GM10248 (cell line): Measurements from ENCODE around the gene CCT3.

ENCODE experiments used
- CTCF ChIA-PET: fragments of 300-600 bp; sonication (Branson Sonifier 250); formaldehyde crosslinking; extraction: SDS; loops from one replicate; lab custom pipeline; 2021; ENCODE audit warnings: antibody characterized with exemption; lab: Yijun Ruan, JAX
- POLR2A ChIA-PET: fragments of 350-650 bp; sonication (Branson Sonifier 250); formaldehyde crosslinking; extraction: SDS; loops from one replicate; lab custom pipeline; 2020; ENCODE audit warnings: antibody characterized with exemption; lab: Yijun Ruan, JAX
- DNase-seq: peaks from one replicate; pipeline ENCODE4 v3.0.0; 2012; ENCODE audit errors: extremely low spot score
- TF ChIP-seq, protein P1 (sequence below): IDR thresholded peaks from 2 replicates; pipeline ENCODE4 v1.5.1; 2012; ENCODE audit warnings: mild to moderate bottlenecking, low read depth; ENCODE audit errors: extremely low read depth, missing control alignments, control extremely low read depth

The CCT3 gene

DNA sequence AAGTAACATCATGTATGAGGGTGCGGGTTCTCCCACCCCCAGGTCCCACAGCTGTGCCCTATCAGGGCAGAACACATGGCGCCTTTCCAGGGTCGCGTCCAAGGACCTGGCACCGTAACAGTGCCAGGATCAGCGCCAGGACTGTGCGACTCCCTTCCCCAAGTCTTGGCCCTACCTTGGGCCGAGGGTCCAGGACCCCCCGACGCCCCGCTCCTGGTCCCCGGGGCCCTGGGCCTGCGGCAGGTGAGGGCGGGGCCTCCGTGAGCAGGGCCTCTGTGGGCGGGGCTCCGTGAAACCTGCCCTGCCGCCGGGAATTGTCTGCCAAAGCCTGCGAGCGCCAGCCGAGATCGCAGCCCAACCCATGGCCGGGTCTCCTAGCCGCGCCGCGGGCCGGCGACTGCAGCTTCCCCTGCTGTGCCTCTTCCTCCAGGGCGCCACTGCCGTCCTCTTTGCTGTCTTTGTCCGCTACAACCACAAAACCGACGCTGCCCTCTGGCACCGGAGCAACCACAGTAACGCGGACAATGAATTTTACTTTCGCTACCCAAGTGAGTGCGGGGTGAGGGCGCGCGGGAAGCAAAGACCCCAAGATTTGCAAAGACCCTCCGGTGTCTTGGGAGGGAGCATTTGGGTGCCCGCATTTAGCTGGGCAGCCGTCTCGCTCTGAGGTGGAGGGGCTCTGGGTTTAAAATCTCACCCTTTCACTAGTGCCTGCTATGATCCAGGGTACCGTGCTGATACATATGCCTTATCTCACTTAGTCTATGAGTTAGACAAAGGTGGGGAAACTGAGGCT, 31.0 kb upstream of the CCT3 start, which contains the start of gene RHBG:
Gene RHBG (plus strand): TSS at position 323 of the 796 bp plus-strand sequence. CDS start 39 bp downstream, at position 362.
- ChIA-PET CTCF (interaction anchor here (0.8 to 9.8 kb wide), 4 partner anchors 10 to 65 kb away, joined by 3 to 89 read pairs (median 10); no protein-coding TSS in a partner anchor), POLR2A (no interaction called here)
- TF ChIP-seq, protein P1, sequence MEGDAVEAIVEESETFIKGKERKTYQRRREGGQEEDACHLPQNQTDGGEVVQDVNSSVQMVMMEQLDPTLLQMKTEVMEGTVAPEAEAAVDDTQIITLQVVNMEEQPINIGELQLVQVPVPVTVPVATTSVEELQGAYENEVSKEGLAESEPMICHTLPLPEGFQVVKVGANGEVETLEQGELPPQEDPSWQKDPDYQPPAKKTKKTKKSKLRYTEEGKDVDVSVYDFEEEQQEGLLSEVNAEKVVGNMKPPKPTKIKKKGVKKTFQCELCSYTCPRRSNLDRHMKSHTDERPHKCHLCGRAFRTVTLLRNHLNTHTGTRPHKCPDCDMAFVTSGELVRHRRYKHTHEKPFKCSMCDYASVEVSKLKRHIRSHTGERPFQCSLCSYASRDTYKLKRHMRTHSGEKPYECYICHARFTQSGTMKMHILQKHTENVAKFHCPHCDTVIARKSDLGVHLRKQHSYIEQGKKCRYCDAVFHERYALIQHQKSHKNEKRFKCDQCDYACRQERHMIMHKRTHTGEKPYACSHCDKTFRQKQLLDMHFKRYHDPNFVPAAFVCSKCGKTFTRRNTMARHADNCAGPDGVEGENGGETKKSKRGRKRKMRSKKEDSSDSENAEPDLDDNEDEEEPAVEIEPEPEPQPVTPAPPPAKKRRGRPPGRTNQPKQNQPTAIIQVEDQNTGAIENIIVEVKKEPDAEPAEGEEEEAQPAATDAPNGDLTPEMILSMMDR = no peak
- no peak for DNase-seq

DNA sequence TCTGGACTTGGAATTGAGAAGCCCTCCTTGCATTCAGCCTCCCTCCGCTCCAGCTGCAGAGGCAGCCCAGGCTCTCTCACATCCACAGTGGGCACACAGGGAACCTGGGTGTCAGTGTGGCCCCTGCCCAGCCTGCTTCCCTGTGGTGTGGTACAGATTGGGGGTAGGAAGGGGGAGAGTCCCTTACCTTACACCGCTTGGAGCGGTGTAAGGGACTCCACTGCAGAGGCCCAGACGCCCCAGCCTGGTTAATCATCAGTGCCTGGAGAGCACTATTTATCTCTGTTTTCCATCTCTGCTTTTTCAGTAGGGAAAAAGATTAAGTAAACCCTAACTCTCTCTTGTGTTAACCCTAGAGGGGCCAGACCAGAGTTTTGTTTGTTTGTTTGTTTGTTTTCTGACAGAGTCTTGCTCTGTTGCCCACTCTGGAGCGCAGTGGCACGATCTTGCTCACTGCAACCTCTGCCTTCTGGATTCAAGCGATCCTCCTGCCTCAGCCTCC, 30.1 kb upstream of the CCT3 start:
- ChIA-PET CTCF (interaction anchor here (5.2 kb wide), 1 partner anchor 9 kb away, joined by 16 read pairs; no protein-coding TSS in a partner anchor), POLR2A (no interaction called here)
- no peak for DNase-seq
- TF ChIP-seq, protein P1 = no peak

DNA sequence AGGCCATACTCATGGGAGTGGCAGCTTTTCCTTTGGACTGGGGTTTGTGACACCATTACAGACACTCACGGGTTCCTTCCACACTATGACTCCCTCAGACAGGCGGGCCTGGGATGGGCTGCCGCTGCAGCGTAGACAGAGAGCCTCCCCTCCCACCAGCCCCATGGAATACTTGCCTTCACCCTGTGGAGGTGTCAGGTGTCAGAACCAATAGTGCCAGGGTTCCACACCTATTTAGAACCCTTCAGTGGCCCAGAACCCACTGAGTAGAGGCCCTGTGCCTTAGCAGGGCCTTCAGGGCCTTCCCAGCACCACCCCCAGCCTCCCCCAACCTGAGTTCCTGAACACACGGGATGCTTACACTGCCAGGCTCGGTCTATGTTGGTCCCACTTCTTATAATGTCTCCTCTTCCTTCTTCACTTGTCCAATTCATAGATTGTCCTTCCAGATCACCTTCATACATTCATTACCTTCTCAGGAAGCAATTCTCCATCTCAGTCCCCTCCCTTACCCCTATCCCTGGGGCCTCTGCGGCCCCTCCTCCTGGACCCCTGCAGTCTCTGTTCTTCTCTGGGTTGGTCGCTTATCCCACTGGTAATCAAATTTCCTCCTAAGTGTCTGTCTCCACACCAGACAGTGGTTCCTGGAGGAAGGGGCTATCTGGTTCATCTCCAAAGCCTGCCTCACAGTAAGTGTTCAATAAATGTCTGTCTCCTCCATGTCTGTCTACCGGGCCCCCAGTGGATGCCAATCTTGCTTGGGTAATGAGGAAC, 29.5 kb upstream of the CCT3 start:
- ChIA-PET CTCF (interaction anchor here (0.8 to 5.2 kb wide), 2 partner anchors 8 to 15 kb away, joined by 3 to 16 read pairs; no protein-coding TSS in a partner anchor), POLR2A (no interaction called here)
- DNase-seq = no peak
- TF ChIP-seq, protein P1 = no peak

DNA sequence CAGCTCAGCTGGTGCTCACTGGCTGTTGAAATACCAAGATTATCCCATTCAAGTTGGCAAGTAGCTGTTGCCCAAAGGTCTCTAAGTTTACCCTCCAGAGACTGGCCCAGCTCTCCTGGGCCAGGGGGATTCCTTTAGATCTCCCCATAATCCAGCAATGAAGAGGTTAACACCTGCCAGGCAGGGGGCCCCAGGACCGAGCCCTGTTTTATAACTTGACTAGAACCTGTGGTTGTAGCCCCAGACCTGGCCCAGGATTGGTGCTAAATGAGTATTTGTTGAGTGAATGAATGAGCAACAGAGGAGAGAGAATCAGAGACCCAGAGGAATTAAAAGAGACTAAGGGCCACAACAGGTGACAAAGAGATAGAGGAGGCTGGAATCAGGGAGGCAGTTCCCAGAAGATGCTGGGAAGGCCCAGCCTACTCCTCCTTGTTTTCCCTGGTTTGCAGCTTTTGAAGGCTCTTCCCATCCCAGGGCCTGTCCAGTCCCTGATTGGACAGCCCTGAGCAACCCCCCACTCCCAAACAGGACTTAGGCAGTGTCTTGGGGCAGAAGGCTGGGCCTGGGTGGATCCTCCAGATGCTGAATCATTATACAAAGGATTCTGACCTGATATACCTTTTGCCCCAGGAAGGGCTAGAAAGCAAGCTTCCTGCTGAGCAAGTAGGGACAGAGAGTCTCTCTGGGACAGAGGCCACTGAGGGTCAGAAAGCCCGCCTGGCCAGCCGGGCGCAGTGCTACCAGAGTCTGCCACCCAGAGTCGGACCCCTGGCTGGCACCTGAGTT, 28.5 kb upstream of the CCT3 start:
- TF ChIP-seq, protein P1 = no peak
- ChIA-PET CTCF (interaction anchor here (0.8 to 1.5 kb wide), 6 partner anchors 10 to 79 kb away, joined by 3 to 6 read pairs (median 4); no protein-coding TSS in a partner anchor), POLR2A (no interaction called here)
- DNase-seq = no peak

DNA sequence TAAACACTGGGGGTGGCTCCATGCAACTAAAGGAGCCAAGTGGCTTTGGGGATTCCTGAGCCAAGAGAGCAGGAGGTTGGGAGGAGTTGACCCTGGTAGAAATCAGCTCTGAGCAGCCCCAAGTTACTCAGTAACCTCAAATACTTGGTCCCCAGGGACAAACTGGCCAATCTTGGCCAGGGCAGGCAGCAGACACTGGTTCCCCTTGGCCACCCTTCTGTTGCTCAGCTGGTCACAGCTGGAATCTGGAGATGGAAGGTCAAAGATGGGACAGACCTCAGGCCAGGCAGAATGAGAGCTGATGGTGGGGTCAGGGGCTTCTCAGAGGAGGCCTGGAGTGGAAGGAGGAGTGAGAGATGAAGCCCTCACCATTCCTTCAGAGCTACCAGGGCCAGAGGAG, 27.7 kb upstream of the CCT3 start:
- TF ChIP-seq, protein P1 = no peak
- ChIA-PET CTCF (interaction anchor here (1.0 to 1.5 kb wide), 5 partner anchors 9 to 80 kb away, joined by 3 to 6 read pairs (median 5); no protein-coding TSS in a partner anchor), POLR2A (no interaction called here)
- no peak for DNase-seq
